GM12878 (cell line): Measurements from ENCODE around the gene PRKAA1. TPM values are rescaled to one million over a fixed set of nuclear protein-coding genes. Genes with fewer than 3 reads are reported as not detected.
A peak's percentile ranks its signal among the peaks of the same experiment; 100 is the strongest.

Experiments
- ATF7 ChIP-seq: fragments of 450-650 bp; IDR thresholded peaks from 2 replicates; pipeline ENCODE4 v1.6.1; 2016; ENCODE audit warnings: low read depth, mild to moderate bottlenecking
- BCL11A ChIP-seq: IDR thresholded peaks from 2 replicates; pipeline ENCODE4 v1.6.1; 2011; ENCODE audit warnings: low read depth, low read length
- BHLHE40 ChIP-seq, 2 experiments: fragments of 450-650 bp in 1 of 2; IDR thresholded peaks; 2 replicates each; pipeline ENCODE4 v1.6.1; 2011 to 2017; ENCODE audit warnings: low read depth in 2 of 2, borderline replicate concordance in 1 of 2, improper control_type of control experiment in 1 of 2, low read length in 1 of 2, mild to moderate bottlenecking in 1 of 2
- CBX5 ChIP-seq: sonication (generic); IDR thresholded peaks from 2 replicates; pipeline ENCODE4 v1.6.1; 2016; ENCODE audit warnings: low read depth, moderate library complexity, mild to moderate bottlenecking, inconsistent platforms
- ESRRA ChIP-seq: IDR thresholded peaks from 2 replicates; pipeline ENCODE4 v1.6.1; 2012; ENCODE audit warnings: mild to moderate bottlenecking, low read length, improper control_type of control experiment
- FOS ChIP-seq: IDR thresholded peaks from 3 replicates; pipeline ENCODE4 v1.6.1; 2011; ENCODE audit warnings: borderline replicate concordance; ENCODE audit not compliant: insufficient read length; ENCODE audit errors: extremely low read depth
- FOXK2 ChIP-seq: fragments of 450-650 bp; IDR thresholded peaks from 2 replicates; pipeline ENCODE4 v1.6.1; 2017; ENCODE audit warnings: mild to moderate bottlenecking, moderate library complexity
- FOXM1 ChIP-seq: IDR thresholded peaks from 2 replicates; pipeline ENCODE4 v1.6.1; 2012; ENCODE audit warnings: low read depth, mild to moderate bottlenecking, inconsistent platforms, low read length, moderate library complexity
- HDGF ChIP-seq: fragments of 450-650 bp; IDR thresholded peaks from 2 replicates; pipeline ENCODE4 v1.6.1; 2016; ENCODE audit warnings: antibody characterized with exemption
- JUND ChIP-seq: IDR thresholded peaks from 2 replicates; pipeline ENCODE4 v1.6.1; 2012; ENCODE audit warnings: low read depth, mild to moderate bottlenecking, low read length, improper control_type of control experiment, moderate library complexity
- LARP7 ChIP-seq: fragments of 450-650 bp; IDR thresholded peaks from 2 replicates; pipeline ENCODE4 v1.6.1; 2017; ENCODE audit warnings: mild to moderate bottlenecking
- MEF2A ChIP-seq: IDR thresholded peaks from 2 replicates; pipeline ENCODE4 v1.6.1; 2011; ENCODE audit warnings: low read depth, mild to moderate bottlenecking, low read length, moderate library complexity; ENCODE audit not compliant: insufficient read depth
- NFXL1 ChIP-seq: fragments of 450-650 bp; IDR thresholded peaks from 2 replicates; pipeline ENCODE4 v1.6.1; 2017; ENCODE audit warnings: antibody characterized with exemption, mild to moderate bottlenecking, borderline replicate concordance
- NRF1 ChIP-seq: conservative IDR thresholded peaks from 2 replicates; pipeline ENCODE4 v1.6.1; 2011; ENCODE audit warnings: mild to moderate bottlenecking, low read depth, low read length, improper control_type of control experiment
- RELA ChIP-seq: fragments of 450-650 bp; IDR thresholded peaks from 2 replicates; pipeline ENCODE4 v1.8.0; 2014; ENCODE audit warnings: borderline replicate concordance; ENCODE audit not compliant: partially characterized antibody
- SMAD1 ChIP-seq: fragments of 450-650 bp; IDR thresholded peaks from 2 replicates; pipeline ENCODE4 v1.6.1; 2018; ENCODE audit warnings: mild to moderate bottlenecking, low read depth; ENCODE audit not compliant: partially characterized antibody
- ZBED1 ChIP-seq: IDR thresholded peaks from 2 replicates; pipeline ENCODE4 v1.6.1; 2016; ENCODE audit warnings: borderline replicate concordance
- ZNF207 ChIP-seq: fragments of 450-650 bp; IDR thresholded peaks from 2 replicates; pipeline ENCODE4 v1.6.1; 2014; ENCODE audit warnings: antibody characterized with exemption, mild to moderate bottlenecking, borderline replicate concordance
- ZNF274 ChIP-seq: IDR thresholded peaks from one replicate; pipeline ENCODE4 v1.8.0; 2011; ENCODE audit not compliant: insufficient read length, insufficient read depth
- polyA plus RNA-seq, 11 experiments: library from polyadenylated mRNA; depleted of rRNA in 4 of 11; unstranded in 6 of 11; stranded (reverse) in 5 of 11; fragments of >200 nt; fragmentation: Nextera tagmentation in 4 of 11; fragmentation: Illumina TruSeq in 1 of 11; extraction: Ambion mirVana in 4 of 11; extraction: Trizol in 1 of 11; gene quantifications; 1 replicate in 1 of 11; 2 replicates in 10 of 11; pipeline versions ENCODE4 v1.2.1 to v1.2.3, GENCODE V29; 2011 to 2016; ENCODE audit warnings: inconsistent platforms in 2 of 11, missing spikeins in 2 of 11, low read depth in 1 of 11
- total RNA-seq, 4 experiments: library from RNA; depleted of rRNA in 3 of 4; stranded (reverse); fragments of >200 nt in 3 of 4; fragmentation: Illumina TruSeq in 1 of 4; extraction: Trizol in 1 of 4; gene quantifications; 2 replicates each; pipeline versions ENCODE4 v1.2.1 to v1.2.3, GENCODE V29; 2013 to 2021
- TF ChIP-seq, protein P1 (sequence below): IDR thresholded peaks from 2 replicates; pipeline ENCODE4 v1.6.1; 2012; ENCODE audit warnings: mild to moderate bottlenecking, low read depth, low read length
- TF ChIP-seq, protein P2 (sequence below): fragments of 450-650 bp; formaldehyde crosslinking; IDR thresholded peaks from 2 replicates; pipeline ENCODE4 v1.4.0; 2022; ENCODE audit warnings: mild to moderate bottlenecking, moderate library complexity
- TF ChIP-seq, protein P3 (sequence below): IDR thresholded peaks from 2 replicates; pipeline ENCODE4 v1.6.1; 2011; ENCODE audit warnings: borderline replicate concordance, low read depth, mild to moderate bottlenecking, moderate library complexity, mixed read lengths, low read length; ENCODE audit not compliant: insufficient read depth; ENCODE audit errors: extremely low read length

PRKAA1 gene
- total and polyA plus RNA-seq, 10 of the 15 experiments (the other 5 are each of a cell fraction or from before 2014, with no cell fraction given), result 13.6 to 55.5 (median 29.6) TPM

DNA sequence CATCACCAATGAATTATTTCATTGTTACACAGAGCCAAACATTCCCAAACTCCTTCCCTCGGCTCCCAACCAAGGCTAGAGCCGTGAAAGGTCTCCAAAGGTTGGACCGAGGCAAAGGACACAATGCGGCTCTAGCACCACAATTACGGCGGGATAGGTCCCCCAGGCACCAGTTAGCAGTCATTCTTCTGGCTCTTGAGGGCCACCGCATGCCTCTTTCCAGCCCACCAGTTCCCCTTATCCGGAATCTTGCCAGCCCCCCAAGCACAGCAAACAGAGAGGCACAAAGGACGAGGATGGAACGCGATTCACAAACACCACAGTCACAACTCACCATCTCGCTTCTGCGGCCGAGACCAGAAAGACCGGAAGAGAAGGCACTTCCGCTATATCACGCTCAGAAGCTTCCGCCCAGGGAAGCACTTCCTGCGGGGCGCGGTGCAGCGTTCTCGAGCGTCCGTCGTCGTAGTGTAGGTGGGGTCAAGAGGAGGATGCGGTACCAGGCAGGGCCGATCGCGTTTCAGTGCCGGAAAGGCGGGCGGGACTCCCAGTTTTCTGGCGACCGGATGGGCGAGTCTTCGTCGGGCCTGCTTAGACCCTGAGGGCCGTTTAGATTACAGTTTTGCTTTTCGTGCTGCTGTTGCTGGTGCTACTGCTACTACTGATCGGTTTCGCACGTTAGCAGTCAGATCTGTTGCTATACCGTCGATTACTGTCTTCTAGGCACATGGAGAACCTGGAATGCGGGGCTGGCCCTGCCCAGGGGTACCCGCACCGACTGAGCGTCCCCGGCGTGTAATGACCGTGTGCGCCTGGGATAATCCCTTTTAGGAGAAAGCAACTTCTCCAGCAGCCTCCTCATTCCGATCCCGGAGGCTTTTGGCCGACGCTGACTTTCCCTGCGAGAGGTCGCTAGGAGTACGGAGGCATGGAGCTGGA is 36.9 kb upstream of the PRKAA1 start, which contains the start of gene RPL37 (continued):
- TF ChIP-seq SMAD1 (peak; percentile 93), JUND (no peak), ESRRA (peak; percentile 89), MEF2A (0 out of 2 replicates have a peak, but pooled peaks have one; percentile 39), NFXL1 (no peak), BCL11A (no peak), FOXK2 (peak; percentile 82; the same call in 1 of the 2 replicates), RELA (peak; percentile 82), HDGF (0 out of 2 replicates have a peak, but pooled peaks have one; percentile 56), ZNF207 (peak; percentile 93; the same call in 1 of the 2 replicates), CBX5 (peak; percentile 98), ZBED1 (peak; percentile 76; the same call in 1 of the 2 replicates), BHLHE40 (IDR thresholded peaks at IDR 0.05; ENCODE audit: borderline replicate concordance in 1 of 2, low read depth in 2 of 2, low read length in 1 of 2) (peak; percentile 23 to 72; a peak in 3 of 4 replicates), NRF1 (no peak), FOS (no peak), ATF7 (peak; percentile 75), LARP7 (peak; percentile 93), FOXM1 (peak; percentile 79), ZNF274 (no peak)
- TF ChIP-seq, protein P1, sequence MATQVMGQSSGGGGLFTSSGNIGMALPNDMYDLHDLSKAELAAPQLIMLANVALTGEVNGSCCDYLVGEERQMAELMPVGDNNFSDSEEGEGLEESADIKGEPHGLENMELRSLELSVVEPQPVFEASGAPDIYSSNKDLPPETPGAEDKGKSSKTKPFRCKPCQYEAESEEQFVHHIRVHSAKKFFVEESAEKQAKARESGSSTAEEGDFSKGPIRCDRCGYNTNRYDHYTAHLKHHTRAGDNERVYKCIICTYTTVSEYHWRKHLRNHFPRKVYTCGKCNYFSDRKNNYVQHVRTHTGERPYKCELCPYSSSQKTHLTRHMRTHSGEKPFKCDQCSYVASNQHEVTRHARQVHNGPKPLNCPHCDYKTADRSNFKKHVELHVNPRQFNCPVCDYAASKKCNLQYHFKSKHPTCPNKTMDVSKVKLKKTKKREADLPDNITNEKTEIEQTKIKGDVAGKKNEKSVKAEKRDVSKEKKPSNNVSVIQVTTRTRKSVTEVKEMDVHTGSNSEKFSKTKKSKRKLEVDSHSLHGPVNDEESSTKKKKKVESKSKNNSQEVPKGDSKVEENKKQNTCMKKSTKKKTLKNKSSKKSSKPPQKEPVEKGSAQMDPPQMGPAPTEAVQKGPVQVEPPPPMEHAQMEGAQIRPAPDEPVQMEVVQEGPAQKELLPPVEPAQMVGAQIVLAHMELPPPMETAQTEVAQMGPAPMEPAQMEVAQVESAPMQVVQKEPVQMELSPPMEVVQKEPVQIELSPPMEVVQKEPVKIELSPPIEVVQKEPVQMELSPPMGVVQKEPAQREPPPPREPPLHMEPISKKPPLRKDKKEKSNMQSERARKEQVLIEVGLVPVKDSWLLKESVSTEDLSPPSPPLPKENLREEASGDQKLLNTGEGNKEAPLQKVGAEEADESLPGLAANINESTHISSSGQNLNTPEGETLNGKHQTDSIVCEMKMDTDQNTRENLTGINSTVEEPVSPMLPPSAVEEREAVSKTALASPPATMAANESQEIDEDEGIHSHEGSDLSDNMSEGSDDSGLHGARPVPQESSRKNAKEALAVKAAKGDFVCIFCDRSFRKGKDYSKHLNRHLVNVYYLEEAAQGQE, result peak; percentile 33; the same call in 1 of the 2 replicates
- TF ChIP-seq, protein P2, sequence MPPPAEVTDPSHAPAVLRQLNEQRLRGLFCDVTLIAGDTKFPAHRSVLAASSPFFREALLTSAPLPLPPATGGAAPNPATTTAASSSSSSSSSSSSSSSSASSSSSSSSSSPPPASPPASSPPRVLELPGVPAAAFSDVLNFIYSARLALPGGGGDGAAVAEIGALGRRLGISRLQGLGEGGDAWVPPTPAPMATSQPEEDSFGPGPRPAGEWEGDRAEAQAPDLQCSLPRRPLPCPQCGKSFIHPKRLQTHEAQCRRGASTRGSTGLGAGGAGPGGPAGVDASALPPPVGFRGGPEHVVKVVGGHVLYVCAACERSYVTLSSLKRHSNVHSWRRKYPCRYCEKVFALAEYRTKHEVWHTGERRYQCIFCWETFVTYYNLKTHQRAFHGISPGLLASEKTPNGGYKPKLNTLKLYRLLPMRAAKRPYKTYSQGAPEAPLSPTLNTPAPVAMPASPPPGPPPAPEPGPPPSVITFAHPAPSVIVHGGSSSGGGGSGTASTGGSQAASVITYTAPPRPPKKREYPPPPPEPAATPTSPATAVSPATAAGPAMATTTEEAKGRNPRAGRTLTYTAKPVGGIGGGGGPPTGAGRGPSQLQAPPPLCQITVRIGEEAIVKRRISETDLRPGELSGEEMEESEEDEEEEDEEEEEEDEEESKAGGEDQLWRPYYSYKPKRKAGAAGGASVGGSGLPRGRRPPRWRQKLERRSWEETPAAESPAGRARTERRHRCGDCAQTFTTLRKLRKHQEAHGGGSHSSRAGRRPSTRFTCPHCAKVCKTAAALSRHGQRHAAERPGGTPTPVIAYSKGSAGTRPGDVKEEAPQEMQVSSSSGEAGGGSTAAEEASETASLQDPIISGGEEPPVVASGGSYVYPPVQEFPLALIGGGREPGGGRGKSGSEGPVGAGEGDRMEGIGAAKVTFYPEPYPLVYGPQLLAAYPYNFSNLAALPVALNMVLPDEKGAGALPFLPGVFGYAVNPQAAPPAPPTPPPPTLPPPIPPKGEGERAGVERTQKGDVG (CRISPR knock-in tag), result no peak
- TF ChIP-seq, protein P3, sequence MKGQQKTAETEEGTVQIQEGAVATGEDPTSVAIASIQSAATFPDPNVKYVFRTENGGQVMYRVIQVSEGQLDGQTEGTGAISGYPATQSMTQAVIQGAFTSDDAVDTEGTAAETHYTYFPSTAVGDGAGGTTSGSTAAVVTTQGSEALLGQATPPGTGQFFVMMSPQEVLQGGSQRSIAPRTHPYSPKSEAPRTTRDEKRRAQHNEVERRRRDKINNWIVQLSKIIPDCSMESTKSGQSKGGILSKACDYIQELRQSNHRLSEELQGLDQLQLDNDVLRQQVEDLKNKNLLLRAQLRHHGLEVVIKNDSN, result no peak
